ENCODE results near the gene RTN4IP1.

RTN4IP1 gene

DNA sequence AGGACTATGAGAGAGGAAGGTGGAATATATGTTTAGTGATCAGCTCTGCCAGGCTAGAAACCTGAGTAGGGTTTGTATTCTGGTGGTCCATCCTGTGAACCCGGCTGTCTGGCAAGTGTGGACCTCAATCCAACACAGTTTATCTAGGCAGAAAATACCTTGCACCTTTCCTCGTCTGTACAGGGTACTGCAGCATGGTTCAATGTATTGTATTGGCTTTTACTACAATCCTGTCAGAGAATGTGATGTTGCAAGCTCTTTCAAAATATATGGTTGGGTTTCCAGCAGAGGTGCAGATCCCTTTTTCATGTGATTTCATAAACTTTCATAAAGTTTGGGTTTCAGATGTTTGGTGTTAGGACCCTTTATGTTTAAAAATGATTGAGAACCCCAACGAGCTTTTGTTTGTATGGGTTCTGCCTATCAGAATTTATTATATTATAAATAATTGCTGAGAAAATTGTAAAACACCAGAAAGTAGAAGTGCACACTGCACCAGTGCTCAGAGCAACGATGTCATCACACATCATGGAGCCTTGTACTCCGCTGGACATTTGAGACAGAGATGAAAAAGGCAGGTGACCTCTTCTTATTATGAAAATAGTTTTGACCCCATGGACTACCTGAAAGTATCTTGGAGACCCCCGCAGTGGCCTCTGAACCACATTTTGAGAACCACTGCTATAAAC, 106.6 kb downstream of the RTN4IP1 start:
- no peak for DNase-seq
